HG02571 (cell line): Measurements from ENCODE around the gene PXDC1.
"Not testable (repeated sequence)": the region's sequence is repeated elsewhere in the genome, so short reads cannot be mapped to it uniquely, and the experiment has no call there.

Experiments
- ATAC-seq: cut with Tn5 transposase; IDR thresholded peaks from one replicate; pipeline ENCODE4 v1.9.1; 2021; ENCODE audit warnings: mild to moderate bottlenecking, moderate library complexity; ENCODE audit not compliant: unreplicated experiment

PXDC1 gene

DNA sequence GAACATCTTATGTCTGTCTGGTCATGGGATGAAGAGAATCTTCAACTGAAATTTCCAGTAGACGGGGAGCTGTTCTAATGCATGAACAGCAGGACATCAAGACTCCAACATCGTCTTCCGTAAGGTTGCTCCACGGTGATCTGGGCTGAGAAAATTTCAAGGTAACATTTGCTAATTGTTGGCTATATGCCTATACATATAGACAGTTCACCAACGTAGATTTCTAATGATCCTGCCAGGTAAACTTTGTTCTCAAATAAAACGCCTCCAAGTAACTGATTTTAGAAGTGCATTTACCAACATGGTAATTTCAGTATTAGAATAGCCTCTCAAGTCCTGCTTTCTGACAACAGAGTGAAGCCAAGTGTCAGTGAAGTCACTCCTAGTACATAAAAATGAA lies 11.3 kb upstream of the PXDC1 start:
- no peak for ATAC-seq

GRCh38 chr6:3762359-3762758 lies 10.8 kb upstream of the PXDC1 start:
- no peak for ATAC-seq

DNA sequence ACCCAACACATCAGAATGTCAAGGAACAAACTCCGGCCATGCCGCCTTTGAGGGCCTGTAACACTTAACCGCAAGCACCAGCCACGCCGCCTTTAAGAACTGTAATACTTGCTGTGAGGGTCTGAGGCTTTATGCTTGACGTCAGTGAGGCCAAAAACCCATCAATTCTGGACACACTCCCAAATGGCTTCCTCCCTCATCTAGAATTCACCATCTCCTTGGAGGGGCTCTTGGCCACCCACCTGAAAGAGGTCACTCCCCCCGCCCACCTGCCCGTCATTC lies 10.4 kb upstream of the PXDC1 start:
- no peak for ATAC-seq

DNA sequence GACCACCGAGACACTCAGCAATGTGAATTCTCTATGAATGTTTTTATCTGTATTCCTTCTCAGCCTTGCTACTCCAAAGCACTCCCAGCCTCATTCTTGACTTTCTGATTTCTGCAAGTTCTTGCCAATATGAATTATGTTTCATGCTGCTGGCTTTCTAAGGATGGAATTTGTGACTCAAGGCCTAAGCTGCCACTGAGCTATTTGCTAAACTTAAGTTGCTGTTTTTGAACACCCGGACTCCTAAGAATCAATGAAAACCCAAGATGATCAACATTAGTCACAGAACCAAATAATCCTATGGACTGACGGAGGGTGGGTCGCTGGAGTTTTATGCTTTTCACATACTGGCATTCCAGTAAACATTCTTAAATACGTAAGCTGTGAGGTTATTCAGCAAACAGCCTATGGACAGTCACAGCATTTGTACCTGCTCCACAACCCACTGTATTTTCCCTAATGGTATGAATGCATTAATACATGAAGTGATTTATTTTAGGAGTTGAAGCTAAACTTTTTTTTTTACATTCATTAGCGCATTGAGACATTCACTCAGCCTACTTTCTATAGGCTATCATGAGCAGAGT lies 8.2 kb upstream of the PXDC1 start:
- no peak for ATAC-seq

DNA sequence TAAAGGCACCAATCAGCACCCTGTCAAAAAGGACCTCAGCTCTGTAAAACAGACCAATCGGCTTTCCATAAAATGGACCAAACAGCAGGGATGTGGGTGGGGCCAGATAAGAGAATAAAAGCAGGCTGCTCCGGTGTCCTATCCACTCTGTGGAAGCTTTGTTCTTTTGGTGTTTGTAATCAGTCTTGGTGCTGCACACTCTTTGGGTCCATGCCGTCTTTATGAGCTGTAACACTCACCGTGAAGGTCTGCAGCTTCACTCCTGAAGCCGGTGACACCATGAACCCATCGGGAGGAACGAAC lies 7.3 kb upstream of the PXDC1 start:
- ATAC-seq, result no peak

- not testable (repeated sequence) for ATAC-seq
Observed at GRCh38 chr6:3757998-3758841, 6.7 kb upstream of the PXDC1 start.

- no peak for ATAC-seq
Observed at GRCh38 chr6:3757241-3757641, 5.7 kb upstream of the PXDC1 start.

DNA sequence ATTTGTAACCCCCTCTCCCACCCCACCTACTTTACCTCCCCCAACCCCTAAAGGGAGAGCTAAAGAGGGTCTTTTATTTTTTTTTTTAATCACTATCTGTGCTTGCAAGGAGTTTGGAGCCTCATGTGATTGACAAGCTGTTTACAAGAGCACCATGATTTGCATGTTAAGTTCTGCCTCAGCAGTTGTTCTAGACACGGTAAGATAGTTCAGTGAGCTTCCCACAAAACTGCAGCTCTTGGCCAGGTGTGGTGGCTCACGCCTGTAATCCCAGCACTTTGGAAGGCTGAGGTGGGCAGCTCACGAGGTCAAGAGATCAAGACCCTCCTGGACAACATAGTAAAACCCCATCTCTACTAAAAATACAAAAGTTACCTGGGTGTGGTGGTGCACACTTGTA lies 5.0 kb upstream of the PXDC1 start:
- ATAC-seq, result no peak

DNA sequence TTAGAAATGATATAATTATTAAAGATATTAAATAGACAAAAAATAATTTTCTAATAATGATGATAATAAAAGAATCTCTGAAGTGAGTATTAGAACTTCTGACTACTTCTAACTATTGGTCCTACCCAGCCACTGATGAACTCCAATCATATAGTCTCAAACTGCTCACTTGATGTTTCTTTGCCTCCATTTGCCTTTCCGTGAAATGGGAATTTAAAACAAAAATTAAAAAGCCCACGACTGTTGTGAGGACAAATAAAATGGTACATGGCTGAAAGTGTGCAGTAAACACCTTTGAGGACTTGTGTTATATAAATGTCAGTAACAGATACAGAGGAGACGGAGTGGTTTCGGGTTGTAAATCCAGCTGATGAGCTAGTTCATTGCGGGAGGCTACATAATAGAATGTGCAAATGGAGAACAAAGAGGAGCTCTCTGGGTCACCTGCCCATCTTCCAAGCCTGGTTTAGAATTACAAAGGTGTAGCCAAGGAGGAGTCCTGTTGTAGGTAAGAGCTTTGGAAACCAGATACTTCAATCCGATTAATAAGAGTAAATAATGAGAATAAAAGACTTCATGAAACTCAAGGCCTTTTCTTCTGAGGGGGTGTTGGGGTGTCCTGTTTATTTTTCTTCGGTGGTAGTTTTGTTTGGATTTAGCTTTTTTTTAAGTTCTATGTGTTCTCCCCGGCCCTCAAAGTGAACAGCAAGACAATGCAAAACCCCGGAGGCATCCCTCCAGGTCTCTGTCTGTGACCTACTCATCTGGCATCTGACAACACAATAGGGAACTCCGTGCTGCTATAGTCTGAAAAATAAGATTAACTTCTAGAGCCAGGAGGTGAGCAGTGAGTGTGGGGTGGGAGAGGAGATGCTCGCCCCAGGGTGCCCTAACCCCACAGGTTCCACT lies 4.4 kb upstream of the PXDC1 start:
- ATAC-seq, result no peak

GRCh38 chr6:3754776-3755175 lies 3.3 kb upstream of the PXDC1 start:
- no peak for ATAC-seq

GRCh38 chr6:3754032-3754725 lies 2.7 kb upstream of the PXDC1 start:
- ATAC-seq, result not testable (repeated sequence)

DNA sequence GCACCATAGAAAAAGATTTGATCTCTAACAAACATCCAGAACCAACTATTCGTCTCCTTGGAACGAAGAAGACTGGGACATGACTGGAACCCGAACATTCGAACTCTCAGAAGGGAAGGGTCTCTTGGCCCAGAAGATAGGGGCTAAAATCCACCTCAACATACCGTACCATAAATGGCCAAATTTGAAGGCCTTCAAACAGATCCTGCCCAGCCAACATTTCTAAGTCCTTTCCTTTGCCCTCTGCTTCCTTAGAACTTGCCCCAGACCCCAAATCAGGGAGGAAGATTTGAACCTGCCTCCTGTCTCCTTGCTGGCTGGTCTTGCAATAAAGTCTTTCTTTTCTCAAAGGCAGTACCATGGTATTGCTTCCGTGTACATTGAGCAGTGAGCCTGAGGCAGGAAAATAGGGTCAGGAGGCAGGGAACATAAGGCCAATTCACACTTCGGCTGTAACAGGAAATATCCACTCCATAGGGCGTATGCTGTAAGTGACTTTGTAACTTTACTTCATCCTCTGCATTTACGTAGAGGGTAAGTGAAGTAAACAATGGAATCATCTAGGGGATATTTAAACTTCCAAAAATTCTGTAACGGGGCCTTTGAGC lies 1.8 kb upstream of the PXDC1 start:
- ATAC-seq, result no peak

DNA sequence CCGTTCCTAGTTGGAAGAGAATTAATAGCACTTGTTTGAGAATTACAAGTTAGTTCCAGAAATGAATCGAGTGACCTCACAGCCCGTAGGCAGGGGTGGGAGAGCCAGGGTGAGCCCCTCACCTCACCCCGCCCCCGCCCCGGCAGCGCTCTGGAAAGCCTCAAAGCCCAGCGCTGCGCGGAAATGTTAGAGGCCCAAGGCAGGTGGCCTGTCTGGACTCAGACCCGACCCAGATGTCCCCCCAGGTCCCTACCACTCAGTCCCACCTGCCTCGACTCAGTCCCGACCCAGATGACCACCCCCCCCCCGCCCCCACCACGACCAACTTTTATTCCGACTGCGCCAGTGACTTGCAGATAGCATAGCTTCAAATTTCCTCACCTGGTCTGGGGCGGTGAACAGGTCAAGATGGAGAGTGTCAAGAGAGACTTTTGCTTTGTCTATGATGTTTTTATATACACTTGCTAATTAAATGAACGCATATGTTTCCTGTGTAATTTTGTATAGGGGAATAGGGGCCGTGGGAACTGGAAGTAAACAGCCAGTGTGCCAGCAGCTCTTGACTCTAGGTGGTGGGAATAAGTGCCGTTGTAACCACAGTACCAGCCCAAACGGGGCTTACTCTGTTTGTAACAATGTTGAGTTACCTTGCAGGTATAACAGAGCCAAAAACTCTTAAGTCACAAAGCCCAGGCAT lies 1.2 kb upstream of the PXDC1 start:
- ATAC-seq, result no peak

- ATAC-seq, result peak; percentile 64
Observed at GRCh38 chr6:3751730-3752530, 417 bp upstream of the PXDC1 start.

GRCh38 chr6:3750317-3751076 lies 1.0 kb downstream of the PXDC1 start:
- no peak for ATAC-seq

- ATAC-seq, result no peak
Observed at GRCh38 chr6:3749977-3750316, 1.6 kb downstream of the PXDC1 start.

DNA sequence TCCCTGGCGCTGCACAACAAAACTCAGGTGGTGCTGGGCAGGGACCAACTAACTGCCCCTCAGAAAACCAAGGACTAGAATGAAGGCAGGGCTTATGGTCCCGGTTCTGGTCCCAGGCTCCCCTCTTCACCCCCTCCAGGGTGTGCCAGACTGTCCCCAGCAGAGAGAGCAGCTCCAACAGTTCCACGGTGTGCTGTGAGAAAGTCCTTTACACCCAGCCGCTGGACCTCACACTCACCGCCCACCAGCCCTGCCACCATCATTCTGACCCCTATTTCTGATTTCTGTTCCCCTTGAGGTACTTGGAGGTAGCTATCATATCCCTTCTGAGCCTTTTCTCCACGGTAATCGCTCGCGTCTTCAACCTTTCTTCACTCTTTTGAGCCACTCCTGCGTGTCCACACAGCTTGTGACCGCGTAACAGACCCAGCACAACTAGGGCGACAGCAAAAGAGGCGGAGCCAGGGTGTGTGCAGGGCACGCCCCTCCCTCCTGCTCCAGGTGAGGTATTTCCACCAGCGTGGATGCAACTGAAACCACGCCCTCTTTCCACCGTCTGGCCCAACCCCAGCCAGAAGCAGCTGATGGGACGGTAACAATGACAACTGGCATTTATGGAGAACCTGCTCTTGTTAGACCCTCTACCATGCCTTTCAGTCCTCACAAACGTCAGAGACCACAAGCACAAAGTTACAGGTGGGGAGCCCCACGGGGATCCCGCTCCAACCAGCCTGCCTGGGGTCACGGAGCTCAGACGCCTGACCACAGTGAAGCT lies 2.3 kb downstream of the PXDC1 start:
- ATAC-seq, result no peak
